Neural cell (in vitro differentiated cells): ENCODE measurements around the gene WIPI1. TPM values are rescaled to one million over a fixed set of nuclear protein-coding genes. Genes with fewer than 3 reads are reported as not detected.

Experiments used
- H2AFZ ChIP-seq: fragments of 200-600, 300-800 bp; sonication (generic), shearing (Covaris generic); 2 replicates; pipeline ENCODE4 v1.6.0; 2014; ENCODE audit warnings: low read depth, mild to moderate bottlenecking, antibody characterized with exemption, low read length, moderate library complexity
- H3F3A ChIP-seq: fragments of 200-600 bp; shearing (Covaris generic); 2 replicates; pipeline ENCODE4 v1.6.1; 2016; ENCODE audit warnings: mild to moderate bottlenecking, moderate library complexity, mixed read lengths, antibody characterized with exemption, low read length; ENCODE audit not compliant: insufficient read depth, poor library complexity, severe bottlenecking
- H3K27ac ChIP-seq: fragments of 200-600, 300-800 bp; sonication (generic), shearing (Covaris generic); 2 replicates; pipeline ENCODE4 v1.5.1; 2014; ENCODE audit warnings: mild to moderate bottlenecking, low read length, moderate library complexity
- H3K27me3 ChIP-seq: fragments of 300-800, 200-600 bp; sonication (generic), shearing (Covaris generic); 2 replicates; pipeline ENCODE4 v1.6.0; 2014; ENCODE audit warnings: mild to moderate bottlenecking, low read depth, low read length, moderate library complexity; ENCODE audit not compliant: insufficient read depth
- H3K36me3 ChIP-seq: fragments of 300-800, 200-600 bp; sonication (generic), shearing (Covaris generic); 2 replicates; pipeline ENCODE4 v1.5.1; 2014; ENCODE audit warnings: mild to moderate bottlenecking, antibody characterized with exemption, low read length, moderate library complexity; ENCODE audit not compliant: insufficient read depth
- H3K4me2 ChIP-seq: fragments of 300-800, 200-600 bp; sonication (generic), shearing (Covaris generic); 2 replicates; pipeline ENCODE4 v1.6.0; 2014; ENCODE audit warnings: mild to moderate bottlenecking, low read length
- H3K4me3 ChIP-seq: fragments of 300-800, 200-600 bp; sonication (generic), shearing (Covaris generic); 2 replicates; pipeline ENCODE4 v1.5.1; 2014; ENCODE audit warnings: mild to moderate bottlenecking, low read length, moderate library complexity
- H3K79me2 ChIP-seq: fragments of 200-600 bp; shearing (Covaris generic); replicated peaks from 2 replicates; pipeline ENCODE4 v1.6.0; 2014; ENCODE audit warnings: mild to moderate bottlenecking, low read length, moderate library complexity; ENCODE audit not compliant: insufficient read depth
- H3K9ac ChIP-seq: fragments of 300-800, 200-600 bp; sonication (generic), shearing (Covaris generic); 2 replicates; pipeline ENCODE4 v1.6.1; 2016; ENCODE audit warnings: mild to moderate bottlenecking, low read length, mixed read lengths
- H3K9me2 ChIP-seq: fragments of 200-600 bp; shearing (Covaris generic); 2 replicates; pipeline ENCODE4 v1.6.1; 2016; ENCODE audit warnings: mild to moderate bottlenecking, low read length, mixed read lengths; ENCODE audit not compliant: insufficient read depth
- H3K9me3 ChIP-seq: fragments of 200-600, 300-800 bp; sonication (generic), shearing (Covaris generic); 2 replicates; pipeline ENCODE4 v1.6.1; 2016; ENCODE audit warnings: mild to moderate bottlenecking, mixed run types, low read length, moderate library complexity, mixed read lengths
- H4K20me1 ChIP-seq: fragments of 200-600 bp; shearing (Covaris generic); 2 replicates; pipeline ENCODE4 v1.6.1; 2016; ENCODE audit warnings: mild to moderate bottlenecking, mixed run types; ENCODE audit not compliant: insufficient read depth
- CTCF ChIP-seq: fragments of 450-650 bp; IDR thresholded peaks from 2 replicates; pipeline ENCODE4 v1.5.1; 2014; ENCODE audit warnings: antibody characterized with exemption, mild to moderate bottlenecking, moderate library complexity; ENCODE audit not compliant: poor library complexity, severe bottlenecking
- EP300 ChIP-seq: fragments of 450-650 bp; conservative IDR thresholded peaks from 2 replicates; pipeline ENCODE4 v1.6.1; 2014; ENCODE audit warnings: antibody characterized with exemption, mild to moderate bottlenecking, moderate library complexity; ENCODE audit not compliant: poor library complexity, severe bottlenecking
- EZH2 ChIP-seq: fragments of 200-600, 300-800 bp; shearing (Covaris generic), sonication (generic); IDR thresholded peaks from 2 replicates; pipeline ENCODE4 v1.6.1; 2014; ENCODE audit warnings: antibody characterized with exemption, low read length, borderline replicate concordance, mild to moderate bottlenecking; ENCODE audit not compliant: insufficient read depth, poor library complexity, severe bottlenecking
- MXI1 ChIP-seq: fragments of 450-650 bp; conservative IDR thresholded peaks from 2 replicates; pipeline ENCODE4 v1.6.1; 2014; ENCODE audit warnings: antibody characterized with exemption, mild to moderate bottlenecking; ENCODE audit not compliant: poor library complexity, severe bottlenecking
- POLR2AphosphoS5 ChIP-seq: IDR thresholded peaks from 2 replicates; pipeline ENCODE4 v1.6.1; 2012
- RAD21 ChIP-seq: fragments of 450-650 bp; conservative IDR thresholded peaks from 2 replicates; pipeline ENCODE4 v1.6.1; 2014; ENCODE audit warnings: antibody characterized with exemption, mild to moderate bottlenecking, moderate library complexity
- REST ChIP-seq: IDR thresholded peaks from 2 replicates; pipeline ENCODE4 v1.6.1; 2012; ENCODE audit warnings: borderline replicate concordance
- SMC3 ChIP-seq: fragments of 450-650 bp; conservative IDR thresholded peaks from 2 replicates; pipeline ENCODE4 v1.6.1; 2014; ENCODE audit warnings: antibody characterized with exemption, mild to moderate bottlenecking, moderate library complexity; ENCODE audit not compliant: poor library complexity
- TAF1 ChIP-seq: IDR thresholded peaks from 2 replicates; pipeline ENCODE4 v1.6.1; 2012; ENCODE audit warnings: low read depth
- polyA plus RNA-seq: library from polyadenylated mRNA; depleted of rRNA; stranded (reverse); fragments of >200 nt; gene quantifications from 2 replicates; pipeline ENCODE4 v1.2.3, GENCODE V29; 2014

WIPI1 gene
- polyA plus RNA-seq, 1 donor from 2014 or later, result 17.8 TPM

- H3K27ac ChIP-seq, result no peak overlapping the region
- no peaks in the 10 kb centered on the region for H3K9me3 ChIP-seq
- H3K79me2 ChIP-seq, result no peaks in the 10 kb centered on the region
Measured at GRCh38 chr17:68460146-68460545, 2.9 kb upstream of the WIPI1 start.

GRCh38 chr17:68459037-68459639 is 1.8 kb upstream of the WIPI1 start:
- Histone ChIP-seq H3K79me2 (no peaks in the 10 kb centered on the region), H3K9me2 (no peaks in the 10 kb centered on the region), H3K27me3 (peaks cover 15% of the 10 kb centered on the region), H3K9me3 (no peaks in the 10 kb centered on the region), H3K4me2 (no peak overlapping the region), H3K4me3 (no peak overlapping the region), H3K9ac (no peak overlapping the region), H3F3A (no peaks in the 10 kb centered on the region), H3K27ac (no peak overlapping the region), H2AFZ (no peak overlapping the region), H4K20me1 (no peaks in the 10 kb centered on the region), H3K36me3 (no peaks in the 10 kb centered on the region)
- TF ChIP-seq TAF1 (no peak), RAD21 (no peak), MXI1 (no peak), EZH2 (no peak), POLR2AphosphoS5 (no peak), CTCF (no peak), REST (no peak), EP300 (no peak), SMC3 (no peak)

More at GRCh38 chr17:68460146-68460545, 2.9 kb upstream of the WIPI1 start:
- Histone ChIP-seq H4K20me1 (no peaks in the 10 kb centered on the region), H3K9me2 (no peaks in the 10 kb centered on the region), H3K4me2 (no peak overlapping the region), H3K27me3 (peaks cover 15% of the 10 kb centered on the region), H2AFZ (no peak overlapping the region), H3K4me3 (no peak overlapping the region), H3K36me3 (no peaks in the 10 kb centered on the region), H3F3A (no peaks in the 10 kb centered on the region), H3K9ac (no peak overlapping the region)
- TF ChIP-seq MXI1 (no peak), RAD21 (no peak)
